Measurements from ENCODE around the gene CHAT. TPM values are rescaled to one million over a fixed set of nuclear protein-coding genes. Genes with fewer than 3 reads are reported as not detected.

Gene CHAT
- total RNA-seq, 3 donors from 2014 or later (not counting 1 experiment from before 2014, with no cell fraction given), result not detected

DNA sequence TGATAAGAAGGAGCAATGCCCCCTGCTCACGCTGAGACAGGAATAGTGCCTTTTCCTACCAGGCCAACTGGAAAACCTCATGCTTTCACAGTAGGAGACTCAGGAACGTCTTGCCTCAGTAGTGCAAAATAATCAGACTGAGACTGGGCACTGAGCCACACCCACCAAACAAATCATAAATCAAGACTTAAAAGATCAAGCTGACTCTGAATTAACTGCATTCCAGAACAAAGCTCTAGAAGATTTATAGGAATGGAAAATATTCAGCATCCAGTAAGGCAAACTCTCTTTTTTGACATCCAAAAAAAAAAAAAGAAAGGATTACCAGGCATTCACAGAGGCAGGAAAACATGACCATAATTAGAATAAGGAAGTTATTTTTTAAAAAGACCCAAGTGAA is 34.2 kb upstream of the CHAT start:
- Histone ChIP-seq H3K36me3 (ENCODE audit: control insufficient read depth, insufficient read depth, low read length) (no peaks in the 10 kb centered on the region), H3K27me3 (ENCODE audit: control insufficient read depth, insufficient read depth, low read length) (peaks cover 2% of the 10 kb centered on the region), H3K9me3 (ENCODE audit: control insufficient read depth, insufficient read depth, low read length) (no peaks in the 10 kb centered on the region), H3K4me3 (ENCODE audit: low read length) (no peak overlapping the region), H3K27ac (ENCODE audit: low read length) (no peak overlapping the region), H3K4me1 (ENCODE audit: control insufficient read depth, insufficient read depth, low read length) (no peaks in the 10 kb centered on the region)
- H3K27ac Mint-ChIP-seq, result no peak overlapping the region
- 52% methylated on average over 2 of the region's 2 CpGs for WGBS (ENCODE audit: insufficient coverage)
- DNase-seq (no peak), ATAC-seq (no peak)
- no peak overlapping the region for H3K4me3 Mint-ChIP-seq
- intact Hi-C loops (cut with micrococcal nuclease), result no loop called here
- H3K9me3 Mint-ChIP-seq, result no peaks in the 10 kb centered on the region
- H3K27me3 Mint-ChIP-seq (ENCODE audit: low read depth in 2 of 2), result peaks cover 22% of the 10 kb centered on the region in 2 donors
- H3K36me3 Mint-ChIP-seq, result no peaks in the 10 kb centered on the region
- TF ChIP-seq, protein P1, sequence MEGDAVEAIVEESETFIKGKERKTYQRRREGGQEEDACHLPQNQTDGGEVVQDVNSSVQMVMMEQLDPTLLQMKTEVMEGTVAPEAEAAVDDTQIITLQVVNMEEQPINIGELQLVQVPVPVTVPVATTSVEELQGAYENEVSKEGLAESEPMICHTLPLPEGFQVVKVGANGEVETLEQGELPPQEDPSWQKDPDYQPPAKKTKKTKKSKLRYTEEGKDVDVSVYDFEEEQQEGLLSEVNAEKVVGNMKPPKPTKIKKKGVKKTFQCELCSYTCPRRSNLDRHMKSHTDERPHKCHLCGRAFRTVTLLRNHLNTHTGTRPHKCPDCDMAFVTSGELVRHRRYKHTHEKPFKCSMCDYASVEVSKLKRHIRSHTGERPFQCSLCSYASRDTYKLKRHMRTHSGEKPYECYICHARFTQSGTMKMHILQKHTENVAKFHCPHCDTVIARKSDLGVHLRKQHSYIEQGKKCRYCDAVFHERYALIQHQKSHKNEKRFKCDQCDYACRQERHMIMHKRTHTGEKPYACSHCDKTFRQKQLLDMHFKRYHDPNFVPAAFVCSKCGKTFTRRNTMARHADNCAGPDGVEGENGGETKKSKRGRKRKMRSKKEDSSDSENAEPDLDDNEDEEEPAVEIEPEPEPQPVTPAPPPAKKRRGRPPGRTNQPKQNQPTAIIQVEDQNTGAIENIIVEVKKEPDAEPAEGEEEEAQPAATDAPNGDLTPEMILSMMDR (IDR thresholded peaks at IDR 0.05), result no peak
- no peaks in the 10 kb centered on the region for H3K4me1 Mint-ChIP-seq

DNA sequence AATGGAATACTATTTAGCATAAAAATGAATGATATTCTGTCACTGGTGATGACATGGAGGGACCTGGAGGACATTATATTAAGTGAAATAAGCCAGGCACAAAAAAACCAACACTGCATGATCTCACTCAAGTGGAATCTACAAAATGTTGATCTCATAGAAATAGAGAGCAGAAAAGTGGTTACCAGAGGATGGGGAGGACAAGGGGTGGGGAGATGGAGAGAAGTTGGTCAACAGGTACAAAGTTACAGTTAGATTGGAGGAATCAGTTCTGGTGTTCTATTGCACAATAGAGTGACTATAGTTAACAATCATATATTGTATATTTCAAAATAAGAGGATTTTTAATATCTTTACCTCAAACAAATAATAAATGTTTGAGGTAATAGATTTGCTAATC is 28.4 kb upstream of the CHAT start:
- Mint-ChIP-seq H3K9me3 (no peaks in the 10 kb centered on the region), H3K4me3 (no peak overlapping the region), H3K36me3 (no peaks in the 10 kb centered on the region), H3K4me1 (no peaks in the 10 kb centered on the region), H3K27ac (no peak overlapping the region), H3K27me3 (ENCODE audit: low read depth in 2 of 2) (peaks cover 14 to 31% of the 10 kb centered on the region in 2 donors)
- ATAC-seq (no peak), DNase-seq (no peak)
- H3K27me3 ChIP-seq (ENCODE audit: control insufficient read depth, insufficient read depth, low read length), result no peaks in the 10 kb centered on the region
- no peaks in the 10 kb centered on the region for H3K9me3 ChIP-seq (ENCODE audit: control insufficient read depth, insufficient read depth, low read length)
- intact Hi-C loops (cut with micrococcal nuclease), result no loop called here
- no peaks in the 10 kb centered on the region for H3K4me1 ChIP-seq (ENCODE audit: control insufficient read depth, insufficient read depth, low read length)
- no peak overlapping the region for H3K4me3 ChIP-seq (ENCODE audit: low read length)
- TF ChIP-seq, protein P1 (IDR thresholded peaks at IDR 0.05), result no peak
- H3K27ac ChIP-seq (ENCODE audit: low read length), result no peak overlapping the region
- no peaks in the 10 kb centered on the region for H3K36me3 ChIP-seq (ENCODE audit: control insufficient read depth, insufficient read depth, low read length)

DNA sequence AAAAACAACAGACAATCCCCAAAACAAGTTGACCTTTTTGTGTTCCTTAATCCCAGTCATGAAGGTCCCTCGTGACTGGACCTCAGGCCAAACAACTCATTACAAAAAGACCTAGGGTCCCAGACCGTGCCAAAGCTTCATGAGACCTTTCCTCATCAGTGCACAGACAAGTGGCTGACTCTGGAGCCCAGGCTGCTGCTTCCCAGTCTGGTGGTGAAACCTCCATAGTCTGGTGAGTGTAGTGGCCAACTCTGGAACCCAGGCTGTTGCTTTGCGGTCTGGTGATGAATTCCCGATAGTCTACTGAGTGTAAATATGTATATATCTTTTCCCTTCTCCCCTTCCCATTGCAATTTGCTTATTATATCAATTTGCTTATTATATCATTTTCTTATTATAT is 25.9 kb upstream of the CHAT start:
- H3K4me3 ChIP-seq (ENCODE audit: low read length), result no peak overlapping the region
- intact Hi-C loops (cut with micrococcal nuclease), result no loop called here
- ATAC-seq (no peak), DNase-seq (no peak)
- H3K4me3 Mint-ChIP-seq, result no peak overlapping the region
- peaks cover 1 to 2% of the 10 kb centered on the region in 2 donors for H3K4me1 Mint-ChIP-seq
- no peaks in the 10 kb centered on the region for H3K9me3 ChIP-seq (ENCODE audit: control insufficient read depth, insufficient read depth, low read length)
- no peaks in the 10 kb centered on the region for H3K36me3 ChIP-seq (ENCODE audit: control insufficient read depth, insufficient read depth, low read length)
- H3K36me3 Mint-ChIP-seq, result no peaks in the 10 kb centered on the region
- 86% methylated on average over 2 of the region's 4 CpGs for WGBS (ENCODE audit: insufficient coverage)
- H3K27ac ChIP-seq (ENCODE audit: low read length), result no peak overlapping the region
- peaks cover 22 to 43% of the 10 kb centered on the region in 2 donors for H3K27me3 Mint-ChIP-seq (ENCODE audit: low read depth in 2 of 2)
- H3K4me1 ChIP-seq (ENCODE audit: control insufficient read depth, insufficient read depth, low read length), result no peaks in the 10 kb centered on the region
- H3K27me3 ChIP-seq (ENCODE audit: control insufficient read depth, insufficient read depth, low read length), result peaks cover 3% of the 10 kb centered on the region
- no peaks in the 10 kb centered on the region for H3K9me3 Mint-ChIP-seq
- no peak overlapping the region for H3K27ac Mint-ChIP-seq
- TF ChIP-seq, protein P1 (IDR thresholded peaks at IDR 0.05), result no peak
